A549 (cell line): ENCODE data around the gene EXOC6. TPM values are rescaled to one million over a fixed set of nuclear protein-coding genes. Genes with fewer than 3 reads are reported as not detected.

ENCODE experiments used
- ATAC-seq, 2 experiments: fragments of 200-7000 bp in 1 of 2; fragments of >200 bp in 1 of 2; cut with Nextera tagmentation in 1 of 2; cut with Tn5 transposase in 1 of 2; 3 replicates each; pipeline versions ENCODE4 v1.8.0 to v1.9.1; 2018 to 2020; ENCODE audit warnings: mild to moderate bottlenecking in 1 of 2, moderate library complexity in 1 of 2
- CTCF ChIA-PET: fragments of 300-600 bp; sonication (Branson Sonifier 250); formaldehyde crosslinking; extraction: SDS; loops from one replicate; lab custom pipeline; 2021; ENCODE audit warnings: antibody characterized with exemption, inconsistent platforms; lab: Yijun Ruan, JAX
- POLR2A ChIA-PET: fragments of 350-600 bp; formaldehyde crosslinking; extraction: SDS; loops from one replicate; lab custom pipeline; 2021; ENCODE audit warnings: antibody characterized with exemption, inconsistent platforms; lab: Yijun Ruan, JAX
- DNase-seq, 2 experiments: peaks; one replicate each; pipeline versions ENCODE4 v3.0.0 to v3.0.0-alpha.2; 2011 to 2016; ENCODE audit warnings: low read depth in 1 of 2, low spot score in 1 of 2
- FAIRE-seq: peaks from 2 replicates; lab custom pipeline; 2011; peaks lifted over from hg19 to GRCh38; lab: Jason Lieb, UNC
- H3K27ac ChIP-seq, 2 experiments: fragments of >200 bp; sonication (Bioruptor Twin); formaldehyde crosslinking; 3 replicates each; pipeline ENCODE4 v1.5.1; 2016 to 2017
- H3K4me1 ChIP-seq: fragments of >200 bp; sonication (Bioruptor Twin); formaldehyde crosslinking; 3 replicates; pipeline ENCODE4 v1.6.1; 2016
- H3K4me2 ChIP-seq: fragments of >200 bp; sonication (Bioruptor Twin); formaldehyde crosslinking; 3 replicates; pipeline ENCODE4 v1.6.1; 2016
- H3K4me3 ChIP-seq: fragments of >200 bp; sonication (Bioruptor Twin); formaldehyde crosslinking; 3 replicates; pipeline ENCODE4 v1.5.1; 2016
- H3K9me3 ChIP-seq: fragments of >200 bp; sonication (Bioruptor Twin); formaldehyde crosslinking; 3 replicates; pipeline ENCODE4 v1.6.1; 2016
- CBX8 ChIP-seq: fragments of 200-600 bp; sonication (generic); IDR thresholded peaks from 2 replicates; pipeline ENCODE4 v1.6.1; 2016
- CEBPB ChIP-seq, 2 experiments: fragments of >200 bp in 1 of 2; sonication (Bioruptor Twin) in 1 of 2; formaldehyde crosslinking in 1 of 2; IDR thresholded peaks; 2 replicates each; pipeline ENCODE4 v1.6.1; 2012 to 2016
- CHD2 ChIP-seq: fragments of 150-350 bp; IDR thresholded peaks from 2 replicates; pipeline ENCODE4 v1.6.1; 2014; ENCODE audit warnings: low read length; ENCODE audit not compliant: partially characterized antibody
- CHD4 ChIP-seq: fragments of 200-600 bp; sonication (generic); IDR thresholded peaks from 2 replicates; pipeline ENCODE4 v1.6.1; 2016; ENCODE audit warnings: antibody characterized with exemption, mild to moderate bottlenecking, borderline replicate concordance
- EHF ChIP-seq: fragments of 250-450 bp; sonication (Bioruptor Pico); IDR thresholded peaks from 2 replicates; pipeline ENCODE4 v1.5.0; 2020; ENCODE audit warnings: mild to moderate bottlenecking
- EP300 ChIP-seq, 2 experiments: fragments of >200 bp; sonication (Bioruptor Twin); formaldehyde crosslinking; IDR thresholded peaks; 2 replicates in 1 of 2; 3 replicates in 1 of 2; pipeline ENCODE4 v1.6.1; 2016 to 2017
- FOSL2 ChIP-seq, 2 experiments: fragments of 450-650 bp in 1 of 2; fragments of >200 bp in 1 of 2; sonication (Bioruptor Twin) in 1 of 2; formaldehyde crosslinking; IDR thresholded peaks; 2 replicates each; pipeline versions ENCODE4 v1.5.0 to v1.6.1; 2016 to 2020; ENCODE audit warnings: mild to moderate bottlenecking in 1 of 2, moderate library complexity in 1 of 2
- HDAC2 ChIP-seq: fragments of 200-600 bp; sonication (generic); IDR thresholded peaks from 2 replicates; pipeline ENCODE4 v1.6.1; 2016
- HEYL ChIP-seq: fragments of 250-450 bp; sonication (Bioruptor Pico); IDR thresholded peaks from 2 replicates; pipeline ENCODE4 v1.8.0; 2021; ENCODE audit warnings: mild to moderate bottlenecking, moderate library complexity
- HOXA7 ChIP-seq: fragments of 250-450 bp; sonication (Bioruptor Pico); IDR thresholded peaks from 2 replicates; pipeline ENCODE4 v1.5.0; 2020; ENCODE audit warnings: mild to moderate bottlenecking, moderate library complexity
- HOXB13 ChIP-seq: fragments of 250-450 bp; sonication (Bioruptor Pico); IDR thresholded peaks from 2 replicates; pipeline ENCODE4 v1.5.0; 2020; ENCODE audit warnings: low read depth, mild to moderate bottlenecking, moderate library complexity
- HOXB5 ChIP-seq: fragments of 250-450 bp; sonication (Bioruptor Pico); IDR thresholded peaks from 2 replicates; pipeline ENCODE4 v1.5.0; 2020; ENCODE audit warnings: mild to moderate bottlenecking, moderate library complexity
- JUN ChIP-seq, 2 experiments: fragments of >200 bp; sonication (Bioruptor Twin); formaldehyde crosslinking; IDR thresholded peaks; 2 replicates in 1 of 2; 3 replicates in 1 of 2; pipeline ENCODE4 v1.6.1; 2016 to 2017
- KDM5A ChIP-seq: fragments of 200-600 bp; sonication (generic); IDR thresholded peaks from 2 replicates; pipeline ENCODE4 v1.6.1; 2016; ENCODE audit warnings: antibody characterized with exemption, mild to moderate bottlenecking
- MAZ ChIP-seq: fragments of 150-350 bp; IDR thresholded peaks from 2 replicates; pipeline ENCODE4 v1.6.1; 2014; ENCODE audit warnings: antibody characterized with exemption, low read depth, low read length, borderline replicate concordance
- NPAS2 ChIP-seq: fragments of 250-450 bp; sonication (Bioruptor Pico); IDR thresholded peaks from 2 replicates; pipeline ENCODE4 v1.8.0; 2022; ENCODE audit warnings: mild to moderate bottlenecking, moderate library complexity, borderline replicate concordance
- NR3C1 ChIP-seq: fragments of >200 bp; sonication (Bioruptor Twin); formaldehyde crosslinking; IDR thresholded peaks from 3 replicates; pipeline ENCODE4 v1.6.1; 2017
- RARB ChIP-seq: fragments of 250-450 bp; sonication (Bioruptor Pico); IDR thresholded peaks from 2 replicates; pipeline ENCODE4 v1.8.0; 2021; ENCODE audit warnings: mild to moderate bottlenecking, moderate library complexity
- RFX5 ChIP-seq: fragments of 450-650 bp; IDR thresholded peaks from 2 replicates; pipeline ENCODE4 v1.7.1; 2014; ENCODE audit warnings: antibody characterized with exemption, mild to moderate bottlenecking, moderate library complexity
- SMC3 ChIP-seq: fragments of >200 bp; sonication (Bioruptor Twin); formaldehyde crosslinking; IDR thresholded peaks from 3 replicates; pipeline ENCODE4 v1.6.1; 2018; ENCODE audit warnings: inconsistent platforms
- SREBF2 ChIP-seq: fragments of 450-650 bp; IDR thresholded peaks from 2 replicates; pipeline ENCODE4 v1.6.1; 2014; ENCODE audit warnings: mild to moderate bottlenecking, moderate library complexity
- ZFP36 ChIP-seq: fragments of 450-650 bp; IDR thresholded peaks from 2 replicates; pipeline ENCODE4 v1.6.1; 2014; ENCODE audit warnings: borderline replicate concordance; ENCODE audit not compliant: partially characterized antibody
- ZNF302 ChIP-seq: fragments of 250-450 bp; sonication (Bioruptor Pico); IDR thresholded peaks from 2 replicates; pipeline ENCODE4 v1.9.0; 2021; ENCODE audit warnings: inconsistent platforms, mild to moderate bottlenecking, moderate library complexity
- WGBS: methylation state at CpG from one replicate; pipeline ENCODE4 v1.1.6; 2017; ENCODE audit errors: missing lambda C conversion rate; 5-methylcytosine and 5-hydroxymethylcytosine counted together
- polyA plus RNA-seq, 4 experiments: library from polyadenylated mRNA; depleted of rRNA in 3 of 4; stranded (reverse); fragments of >200 nt; fragmentation: RNase III in 1 of 4; extraction: RNeasy Plus Mini Kit Qiagen cat#74134 plus additional on column Dnase treatment in 1 of 4; gene quantifications; 2 replicates in 3 of 4; 3 replicates in 1 of 4; pipeline ENCODE4 v1.2.3, GENCODE V29; 2011 to 2017
- TF ChIP-seq, protein P1 (sequence below): fragments of 250-450 bp; sonication (Bioruptor Pico); IDR thresholded peaks from 2 replicates; pipeline ENCODE4 v1.5.0; 2020; ENCODE audit warnings: low read depth, mild to moderate bottlenecking, moderate library complexity
- TF ChIP-seq, protein P2 (sequence below): IDR thresholded peaks from 2 replicates; pipeline ENCODE4 v1.6.1; 2012
- TF ChIP-seq, protein P3 (sequence below): fragments of 450-650 bp; IDR thresholded peaks from 2 replicates; pipeline ENCODE4 v1.6.1; 2014; ENCODE audit warnings: antibody characterized with exemption
- TF ChIP-seq, protein P4 (sequence below): IDR thresholded peaks from 2 replicates; pipeline ENCODE4 v1.6.1; 2012
- TF ChIP-seq, protein P5 (sequence below): fragments of 250-450 bp; sonication (Bioruptor Pico); IDR thresholded peaks from 2 replicates; pipeline ENCODE4 v1.5.0; 2021; ENCODE audit warnings: mild to moderate bottlenecking, moderate library complexity, borderline replicate concordance
- TF ChIP-seq, protein P6 (sequence below): fragments of >200 bp; sonication (Bioruptor Twin); formaldehyde crosslinking; IDR thresholded peaks from 3 replicates; pipeline ENCODE4 v1.5.1; 2016

Gene EXOC6
- polyA plus RNA-seq, 2 of the 4 experiments (the other 2 are of a cell fraction): 16.8 to 48.5 TPM

DNA sequence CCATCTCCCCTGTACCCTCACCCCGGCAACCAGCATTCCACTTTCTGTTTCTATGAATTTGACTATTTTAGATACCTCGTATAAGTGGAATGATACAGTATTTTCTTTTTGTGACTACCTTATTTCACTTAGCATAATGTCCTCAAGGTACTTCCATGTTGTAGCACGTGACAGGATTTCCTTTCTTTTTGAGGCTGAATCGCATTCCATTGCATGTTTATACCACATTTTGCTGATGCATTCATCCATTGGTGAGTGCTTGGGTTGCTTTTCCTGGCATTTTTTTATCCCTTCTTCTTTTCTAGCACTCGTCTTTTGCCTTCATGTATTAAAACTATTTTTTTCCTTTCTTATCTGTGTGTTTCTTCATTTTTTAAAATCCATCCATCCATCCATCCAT lies 22.3 kb upstream of the EXOC6 start:
- ChIA-PET POLR2A (no interaction called here), CTCF (interaction anchor here (1.9 kb wide), 1 partner anchor 17 kb away, joined by 4 read pairs; no protein-coding TSS in a partner anchor)
- H3K4me2 ChIP-seq: no peak overlapping the region
- 79% methylated on average over 5 of the region's 5 CpGs for WGBS
- peaks cover 19% of the 10 kb centered on the region for H3K4me1 ChIP-seq
- peaks cover 6% of the 10 kb centered on the region for H3K9me3 ChIP-seq
- DNase-seq (no peak), FAIRE-seq (no peak), ATAC-seq (no peak)
- no peak overlapping the region for H3K4me3 ChIP-seq
- TF ChIP-seq CBX8: no peak
- H3K27ac ChIP-seq: peak overlapping the region; percentile 11 to 52; a peak in 3 of 6 replicates

DNA sequence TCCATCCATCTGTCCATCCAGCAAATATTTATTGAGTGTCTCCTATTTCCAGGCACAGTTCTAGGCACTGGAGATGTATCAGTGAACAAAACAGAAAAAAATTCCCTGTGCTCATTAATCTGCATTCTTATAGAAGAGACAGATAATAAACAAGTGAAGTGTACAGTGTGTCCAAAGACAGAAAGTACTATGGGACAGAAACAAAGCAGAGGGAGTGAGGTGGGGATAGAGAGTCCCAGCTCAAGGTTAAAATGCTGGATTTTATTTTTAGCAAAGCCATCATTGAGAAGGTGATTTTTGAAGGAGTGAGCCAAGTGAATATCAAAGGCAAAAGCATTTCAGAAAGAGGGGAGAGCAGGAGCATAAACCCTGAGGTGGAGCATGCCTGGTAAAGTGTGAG lies 21.8 kb upstream of the EXOC6 start:
- Histone ChIP-seq H3K4me2 (no peak overlapping the region), H3K4me1 (peaks cover 16% of the 10 kb centered on the region), H3K27ac (peak overlapping the region; percentile 11 to 52; a peak in 4 of 6 replicates), H3K4me3 (no peak overlapping the region), H3K9me3 (peaks cover 2% of the 10 kb centered on the region)
- ChIA-PET POLR2A (no interaction called here), CTCF (no interaction called here)
- no peak for TF ChIP-seq RFX5
- no peak for TF ChIP-seq CHD4
- no peak for TF ChIP-seq NR3C1
- no peak for TF ChIP-seq SMC3
- TF ChIP-seq JUN (IDR thresholded peaks at IDR 0.05): no peak
- no peak for TF ChIP-seq RARB (CRISPR knock-in tag)
- no peak for TF ChIP-seq HOXA7 (CRISPR knock-in tag)
- no peak for TF ChIP-seq KDM5A
- no peak for TF ChIP-seq NPAS2 (CRISPR knock-in tag)
- TF ChIP-seq EP300 (IDR thresholded peaks at IDR 0.05): no peak
- TF ChIP-seq, protein P1, sequence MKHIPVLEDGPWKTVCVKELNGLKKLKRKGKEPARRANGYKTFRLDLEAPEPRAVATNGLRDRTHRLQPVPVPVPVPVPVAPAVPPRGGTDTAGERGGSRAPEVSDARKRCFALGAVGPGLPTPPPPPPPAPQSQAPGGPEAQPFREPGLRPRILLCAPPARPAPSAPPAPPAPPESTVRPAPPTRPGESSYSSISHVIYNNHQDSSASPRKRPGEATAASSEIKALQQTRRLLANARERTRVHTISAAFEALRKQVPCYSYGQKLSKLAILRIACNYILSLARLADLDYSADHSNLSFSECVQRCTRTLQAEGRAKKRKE (CRISPR knock-in tag): no peak
- no peak for TF ChIP-seq HEYL (CRISPR knock-in tag)
- TF ChIP-seq SREBF2: no peak
- DNase-seq: no peak
- no peak for FAIRE-seq
- ATAC-seq: no peak

DNA sequence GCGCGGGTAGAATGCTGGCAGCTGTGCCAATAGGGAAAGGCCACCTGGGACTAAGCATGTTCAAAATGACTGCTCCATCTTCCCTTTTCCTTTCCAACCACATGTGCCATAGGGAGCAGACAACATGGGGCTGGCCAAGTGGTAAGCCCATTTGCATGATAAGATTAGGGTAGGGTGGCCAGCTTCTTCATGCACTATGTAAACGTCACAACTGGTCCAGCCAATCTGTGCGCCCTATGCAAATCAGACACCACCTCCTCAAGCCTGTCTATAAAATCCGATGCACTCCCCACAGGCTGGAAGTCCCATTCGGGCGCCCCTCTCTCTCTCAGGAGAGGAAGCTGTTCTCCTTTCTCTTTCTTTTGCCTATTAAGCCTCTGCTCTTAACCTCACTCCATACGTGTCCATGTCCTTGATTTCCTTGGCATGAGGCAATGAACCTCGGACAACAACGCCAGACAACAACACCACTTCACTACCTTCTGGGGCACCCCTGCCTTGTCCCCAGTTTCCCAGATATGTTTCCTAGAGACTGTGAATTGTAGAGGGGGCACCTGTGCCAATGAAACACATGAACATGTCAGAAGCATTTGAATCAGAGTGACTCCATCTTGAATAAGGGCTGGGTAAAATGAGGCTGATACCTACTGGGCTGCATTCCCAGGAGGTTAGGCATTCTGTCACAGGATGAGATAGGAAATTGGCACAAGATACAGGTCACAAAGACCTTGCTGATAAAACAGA lies 19.1 kb upstream of the EXOC6 start:
- Histone ChIP-seq H3K27ac (no peak overlapping the region), H3K4me1 (no peaks in the 10 kb centered on the region; the same call in 2 of the 3 replicates), H3K4me3 (no peak overlapping the region), H3K4me2 (no peak overlapping the region), H3K9me3 (no peaks in the 10 kb centered on the region)
- DNase-seq (no peak), ATAC-seq (no peak), FAIRE-seq (no peak)
- ChIA-PET POLR2A (no interaction called here), CTCF (interaction anchor here (1.0 to 2.4 kb wide), 3 partner anchors 9 to 14 kb away, joined by 3 to 17 read pairs (median 3); no protein-coding TSS in a partner anchor)
- TF ChIP-seq CHD2 (no peak), HOXA7 (CRISPR knock-in tag) (no peak), ZFP36 (no peak), HDAC2 (no peak), CEBPB (IDR thresholded peaks at IDR 0.05) (no peak), EHF (CRISPR knock-in tag) (no peak), MAZ (no peak), FOSL2 (IDR thresholded peaks at IDR 0.05) (no peak), FOSL2 (CRISPR knock-in tag; IDR thresholded peaks at IDR 0.05) (no peak), HOXB13 (no peak), HOXB5 (no peak), RFX5 (no peak), ZNF302 (no peak)
- TF ChIP-seq, protein P2, sequence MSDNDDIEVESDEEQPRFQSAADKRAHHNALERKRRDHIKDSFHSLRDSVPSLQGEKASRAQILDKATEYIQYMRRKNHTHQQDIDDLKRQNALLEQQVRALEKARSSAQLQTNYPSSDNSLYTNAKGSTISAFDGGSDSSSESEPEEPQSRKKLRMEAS: no peak
- TF ChIP-seq, protein P3, sequence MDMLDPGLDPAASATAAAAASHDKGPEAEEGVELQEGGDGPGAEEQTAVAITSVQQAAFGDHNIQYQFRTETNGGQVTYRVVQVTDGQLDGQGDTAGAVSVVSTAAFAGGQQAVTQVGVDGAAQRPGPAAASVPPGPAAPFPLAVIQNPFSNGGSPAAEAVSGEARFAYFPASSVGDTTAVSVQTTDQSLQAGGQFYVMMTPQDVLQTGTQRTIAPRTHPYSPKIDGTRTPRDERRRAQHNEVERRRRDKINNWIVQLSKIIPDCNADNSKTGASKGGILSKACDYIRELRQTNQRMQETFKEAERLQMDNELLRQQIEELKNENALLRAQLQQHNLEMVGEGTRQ: no peak
- TF ChIP-seq, protein P4, sequence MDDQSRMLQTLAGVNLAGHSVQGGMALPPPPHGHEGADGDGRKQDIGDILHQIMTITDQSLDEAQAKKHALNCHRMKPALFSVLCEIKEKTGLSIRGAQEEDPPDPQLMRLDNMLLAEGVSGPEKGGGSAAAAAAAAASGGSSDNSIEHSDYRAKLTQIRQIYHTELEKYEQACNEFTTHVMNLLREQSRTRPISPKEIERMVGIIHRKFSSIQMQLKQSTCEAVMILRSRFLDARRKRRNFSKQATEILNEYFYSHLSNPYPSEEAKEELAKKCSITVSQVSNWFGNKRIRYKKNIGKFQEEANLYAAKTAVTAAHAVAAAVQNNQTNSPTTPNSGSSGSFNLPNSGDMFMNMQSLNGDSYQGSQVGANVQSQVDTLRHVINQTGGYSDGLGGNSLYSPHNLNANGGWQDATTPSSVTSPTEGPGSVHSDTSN: no peak
- TF ChIP-seq, protein P5, sequence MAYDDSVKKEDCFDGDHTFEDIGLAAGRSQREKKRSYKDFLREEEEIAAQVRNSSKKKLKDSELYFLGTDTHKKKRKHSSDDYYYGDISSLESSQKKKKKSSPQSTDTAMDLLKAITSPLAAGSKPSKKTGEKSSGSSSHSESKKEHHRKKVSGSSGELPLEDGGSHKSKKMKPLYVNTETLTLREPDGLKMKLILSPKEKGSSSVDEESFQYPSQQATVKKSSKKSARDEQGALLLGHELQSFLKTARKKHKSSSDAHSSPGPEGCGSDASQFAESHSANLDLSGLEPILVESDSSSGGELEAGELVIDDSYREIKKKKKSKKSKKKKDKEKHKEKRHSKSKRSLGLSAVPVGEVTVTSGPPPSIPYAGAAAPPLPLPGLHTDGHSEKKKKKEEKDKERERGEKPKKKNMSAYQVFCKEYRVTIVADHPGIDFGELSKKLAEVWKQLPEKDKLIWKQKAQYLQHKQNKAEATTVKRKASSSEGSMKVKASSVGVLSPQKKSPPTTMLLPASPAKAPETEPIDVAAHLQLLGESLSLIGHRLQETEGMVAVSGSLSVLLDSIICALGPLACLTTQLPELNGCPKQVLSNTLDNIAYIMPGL (CRISPR knock-in tag): no peak
- TF ChIP-seq, protein P6, sequence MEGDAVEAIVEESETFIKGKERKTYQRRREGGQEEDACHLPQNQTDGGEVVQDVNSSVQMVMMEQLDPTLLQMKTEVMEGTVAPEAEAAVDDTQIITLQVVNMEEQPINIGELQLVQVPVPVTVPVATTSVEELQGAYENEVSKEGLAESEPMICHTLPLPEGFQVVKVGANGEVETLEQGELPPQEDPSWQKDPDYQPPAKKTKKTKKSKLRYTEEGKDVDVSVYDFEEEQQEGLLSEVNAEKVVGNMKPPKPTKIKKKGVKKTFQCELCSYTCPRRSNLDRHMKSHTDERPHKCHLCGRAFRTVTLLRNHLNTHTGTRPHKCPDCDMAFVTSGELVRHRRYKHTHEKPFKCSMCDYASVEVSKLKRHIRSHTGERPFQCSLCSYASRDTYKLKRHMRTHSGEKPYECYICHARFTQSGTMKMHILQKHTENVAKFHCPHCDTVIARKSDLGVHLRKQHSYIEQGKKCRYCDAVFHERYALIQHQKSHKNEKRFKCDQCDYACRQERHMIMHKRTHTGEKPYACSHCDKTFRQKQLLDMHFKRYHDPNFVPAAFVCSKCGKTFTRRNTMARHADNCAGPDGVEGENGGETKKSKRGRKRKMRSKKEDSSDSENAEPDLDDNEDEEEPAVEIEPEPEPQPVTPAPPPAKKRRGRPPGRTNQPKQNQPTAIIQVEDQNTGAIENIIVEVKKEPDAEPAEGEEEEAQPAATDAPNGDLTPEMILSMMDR: no peak
- 89% methylated on average over 10 of the region's 10 CpGs for WGBS
